GM20000 (cell line): ENCODE measurements around the gene TOR1B.

Experiments used
- DNase-seq: peaks from one replicate; pipeline ENCODE4 v3.0.0; 2012; ENCODE audit warnings: low spot score
- TF ChIP-seq, protein P1 (sequence below): IDR thresholded peaks from 2 replicates; pipeline ENCODE4 v1.5.1; 2012; ENCODE audit warnings: mild to moderate bottlenecking, control low read depth; ENCODE audit errors: extremely low read depth, missing control alignments

Gene TOR1B

DNA sequence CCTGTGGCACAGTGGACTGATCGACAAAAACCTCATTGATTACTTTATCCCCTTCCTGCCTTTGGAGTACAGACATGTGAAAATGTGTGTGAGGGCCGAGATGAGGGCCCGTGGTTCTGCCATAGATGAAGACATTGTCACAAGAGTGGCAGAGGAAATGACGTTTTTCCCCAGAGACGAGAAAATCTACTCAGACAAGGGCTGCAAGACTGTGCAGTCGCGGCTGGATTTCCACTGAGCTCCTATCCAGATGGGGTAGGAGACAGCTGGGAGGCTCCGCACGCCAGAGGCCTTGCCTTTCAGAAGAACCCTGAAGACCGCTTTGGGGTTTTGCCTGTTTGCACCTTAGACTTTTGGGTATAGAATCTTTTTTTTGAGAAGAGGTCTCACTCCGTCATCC lies 6.4 kb downstream of the TOR1B start:
- TF ChIP-seq, protein P1, sequence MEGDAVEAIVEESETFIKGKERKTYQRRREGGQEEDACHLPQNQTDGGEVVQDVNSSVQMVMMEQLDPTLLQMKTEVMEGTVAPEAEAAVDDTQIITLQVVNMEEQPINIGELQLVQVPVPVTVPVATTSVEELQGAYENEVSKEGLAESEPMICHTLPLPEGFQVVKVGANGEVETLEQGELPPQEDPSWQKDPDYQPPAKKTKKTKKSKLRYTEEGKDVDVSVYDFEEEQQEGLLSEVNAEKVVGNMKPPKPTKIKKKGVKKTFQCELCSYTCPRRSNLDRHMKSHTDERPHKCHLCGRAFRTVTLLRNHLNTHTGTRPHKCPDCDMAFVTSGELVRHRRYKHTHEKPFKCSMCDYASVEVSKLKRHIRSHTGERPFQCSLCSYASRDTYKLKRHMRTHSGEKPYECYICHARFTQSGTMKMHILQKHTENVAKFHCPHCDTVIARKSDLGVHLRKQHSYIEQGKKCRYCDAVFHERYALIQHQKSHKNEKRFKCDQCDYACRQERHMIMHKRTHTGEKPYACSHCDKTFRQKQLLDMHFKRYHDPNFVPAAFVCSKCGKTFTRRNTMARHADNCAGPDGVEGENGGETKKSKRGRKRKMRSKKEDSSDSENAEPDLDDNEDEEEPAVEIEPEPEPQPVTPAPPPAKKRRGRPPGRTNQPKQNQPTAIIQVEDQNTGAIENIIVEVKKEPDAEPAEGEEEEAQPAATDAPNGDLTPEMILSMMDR: no peak
- no peak for DNase-seq

DNA sequence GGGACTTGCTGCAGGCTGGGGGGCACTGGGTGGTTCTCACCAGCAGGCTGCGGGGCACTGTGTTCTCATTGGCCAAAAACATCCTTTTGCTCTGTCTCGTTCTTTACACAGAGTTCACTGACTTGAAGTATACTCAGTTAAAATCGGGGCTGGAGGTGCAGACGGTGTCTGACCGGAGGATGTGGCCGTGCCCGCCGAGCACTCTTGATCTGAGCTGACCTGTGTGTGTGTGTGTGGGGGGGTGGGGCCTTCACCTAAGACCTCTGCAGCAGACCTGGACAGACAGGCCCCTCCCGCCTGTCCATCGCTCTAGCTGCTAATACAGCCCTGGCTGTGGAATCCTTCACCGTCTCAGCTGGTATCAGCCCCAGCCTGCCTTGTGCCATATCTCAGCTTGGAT lies 7.1 kb downstream of the TOR1B start:
- TF ChIP-seq, protein P1: no peak
- no peak for DNase-seq

DNA sequence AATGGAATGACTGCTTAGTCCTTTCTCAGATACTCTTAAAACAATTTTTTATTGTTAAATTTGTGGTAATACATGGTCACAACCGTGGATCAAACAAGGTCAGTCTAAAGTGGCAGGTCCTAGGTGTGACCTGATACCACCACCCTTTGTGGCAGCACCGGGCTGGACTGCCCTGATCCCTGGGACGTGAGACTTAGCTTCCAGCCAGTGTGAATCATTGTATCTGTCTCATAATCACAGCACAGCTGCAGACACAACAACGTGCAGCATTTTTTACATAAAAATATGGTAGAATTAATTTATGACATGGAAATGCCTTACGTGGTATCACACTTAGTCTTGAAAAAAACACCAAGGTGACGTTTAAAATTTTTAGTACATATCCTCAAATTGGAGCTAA lies 7.8 kb downstream of the TOR1B start:
- TF ChIP-seq, protein P1: no peak
- no peak for DNase-seq

DNA sequence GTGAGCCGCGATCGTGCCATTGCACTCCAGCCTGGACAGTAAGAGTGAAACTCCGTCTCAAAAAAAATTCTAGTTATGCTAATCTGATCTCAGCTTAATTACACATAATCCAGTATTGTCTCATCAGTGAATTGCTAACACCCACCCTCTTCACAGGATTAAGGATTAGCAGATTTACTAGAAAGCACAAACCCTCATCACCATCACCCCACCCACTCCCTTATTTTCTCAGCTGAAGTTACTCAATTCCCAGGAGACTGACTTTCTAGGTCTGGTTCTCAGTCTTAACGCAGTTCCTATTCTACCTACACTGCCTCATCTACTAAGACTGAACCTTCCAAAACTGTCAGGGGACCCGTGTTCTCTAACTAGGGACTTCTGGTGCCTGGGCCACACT lies 9.0 kb downstream of the TOR1B start:
- TF ChIP-seq, protein P1: no peak
- DNase-seq: no peak

DNA sequence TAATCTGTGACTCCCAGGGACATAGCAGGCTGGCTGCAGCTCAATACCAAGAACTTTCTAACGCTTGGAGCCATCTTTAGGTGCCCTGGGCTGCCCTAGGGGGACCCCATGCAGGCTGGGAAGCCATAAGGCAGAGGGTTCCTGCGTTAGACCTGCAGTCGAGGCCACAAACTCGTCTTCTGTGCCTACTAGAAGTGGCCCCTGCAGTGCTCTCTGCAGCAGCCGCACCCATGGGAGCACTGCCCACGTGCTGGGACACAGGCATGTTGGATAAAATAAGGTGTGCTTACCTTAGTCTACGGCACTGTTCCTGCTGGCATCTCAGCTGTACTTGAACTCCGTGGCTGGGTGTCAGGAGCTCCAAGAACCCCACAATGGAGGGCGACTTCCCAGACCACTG lies 9.4 kb downstream of the TOR1B start:
- TF ChIP-seq, protein P1: no peak
- no peak for DNase-seq

DNA sequence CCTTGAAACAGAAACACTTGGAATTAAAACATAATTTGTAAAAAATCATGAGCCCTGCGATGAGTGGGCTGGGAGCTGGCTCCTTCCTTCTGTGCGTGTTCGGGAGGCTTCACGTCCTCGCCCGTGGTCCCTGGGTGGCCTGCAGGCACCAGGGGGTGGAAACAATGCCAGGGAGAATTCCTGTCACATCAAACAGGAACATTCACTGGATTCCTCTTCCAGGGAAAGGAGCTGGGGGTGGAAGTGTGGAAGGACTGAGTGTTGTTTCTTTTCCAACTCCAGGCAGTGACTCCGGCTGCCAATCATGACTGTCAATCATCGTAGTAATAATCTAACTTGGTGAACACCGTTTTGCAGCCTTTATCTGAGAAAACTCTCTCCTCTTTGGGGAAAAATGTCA lies 10.7 kb downstream of the TOR1B start:
- TF ChIP-seq, protein P1: no peak
- DNase-seq: no peak

DNA sequence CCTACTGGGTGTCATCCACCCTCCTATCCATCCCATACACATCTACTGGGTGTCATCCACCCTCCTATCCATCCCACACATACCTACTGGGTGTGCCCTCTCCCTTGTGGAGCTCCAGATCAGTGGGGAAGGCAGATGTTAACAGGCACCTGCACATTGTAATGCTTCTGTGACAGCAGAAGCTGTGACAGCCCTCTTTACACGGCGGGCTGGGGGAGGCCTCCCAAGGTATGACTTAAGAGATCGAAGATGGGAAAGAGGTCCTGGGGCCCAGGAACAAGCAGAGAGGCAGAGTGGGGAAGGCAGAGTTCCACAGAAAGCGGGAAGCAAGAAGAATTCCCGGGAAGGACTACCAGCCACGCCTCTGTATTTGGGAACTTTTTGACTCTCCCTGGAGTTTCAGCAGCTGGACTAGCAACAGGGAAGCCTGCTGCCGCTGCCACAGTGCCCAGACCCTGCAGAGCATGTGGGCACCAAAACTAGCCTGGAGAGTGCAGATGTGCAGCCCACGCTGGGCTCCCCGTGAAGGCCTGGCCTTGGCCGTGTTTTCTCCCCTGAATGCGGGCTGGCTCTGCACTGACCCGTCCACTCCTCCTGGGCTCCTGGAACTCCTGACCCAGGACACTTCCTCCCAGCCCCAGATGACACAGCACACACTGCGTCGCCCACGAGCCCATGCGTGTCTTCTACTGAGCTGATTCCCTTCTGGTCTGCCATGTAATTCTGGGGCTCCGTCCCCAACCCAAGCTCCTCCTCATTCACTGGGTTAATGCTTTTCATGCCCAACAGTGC lies 11.6 kb downstream of the TOR1B start:
- TF ChIP-seq, protein P1: no peak
- no peak for DNase-seq
